Measurements from ENCODE around the gene FOXP4. TPM values are rescaled to one million over a fixed set of nuclear protein-coding genes. Genes with fewer than 3 reads are reported as not detected.
"Not testable (repeated sequence)": the region's sequence is repeated elsewhere in the genome, so short reads cannot be mapped to it uniquely, and the experiment has no call there.

FOXP4 gene
- total RNA-seq, 6 experiments from 2014 or later, result 17.9 to 24.4 (median 24.0) TPM

DNA sequence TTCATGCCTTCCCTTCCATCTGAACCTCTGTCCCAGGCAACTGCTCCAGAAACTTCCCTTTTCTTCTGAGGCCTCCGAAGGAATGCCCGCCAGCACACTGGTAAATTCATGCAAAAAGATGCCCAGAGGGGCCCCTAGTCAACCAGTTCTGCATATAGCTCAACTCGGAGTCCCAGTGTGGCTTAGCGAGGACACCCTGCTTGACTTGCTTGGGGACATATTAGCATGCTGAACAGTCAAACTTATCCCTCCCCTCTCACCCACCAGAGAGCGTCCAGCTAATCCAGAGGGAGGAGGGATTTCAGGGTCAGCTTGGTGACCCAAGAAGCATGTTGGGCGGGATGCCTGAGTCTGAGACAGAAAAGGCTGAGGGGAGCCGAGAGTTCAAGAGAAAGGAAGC is 69.1 kb downstream of the FOXP4 start:
- TF ChIP-seq, protein P1, sequence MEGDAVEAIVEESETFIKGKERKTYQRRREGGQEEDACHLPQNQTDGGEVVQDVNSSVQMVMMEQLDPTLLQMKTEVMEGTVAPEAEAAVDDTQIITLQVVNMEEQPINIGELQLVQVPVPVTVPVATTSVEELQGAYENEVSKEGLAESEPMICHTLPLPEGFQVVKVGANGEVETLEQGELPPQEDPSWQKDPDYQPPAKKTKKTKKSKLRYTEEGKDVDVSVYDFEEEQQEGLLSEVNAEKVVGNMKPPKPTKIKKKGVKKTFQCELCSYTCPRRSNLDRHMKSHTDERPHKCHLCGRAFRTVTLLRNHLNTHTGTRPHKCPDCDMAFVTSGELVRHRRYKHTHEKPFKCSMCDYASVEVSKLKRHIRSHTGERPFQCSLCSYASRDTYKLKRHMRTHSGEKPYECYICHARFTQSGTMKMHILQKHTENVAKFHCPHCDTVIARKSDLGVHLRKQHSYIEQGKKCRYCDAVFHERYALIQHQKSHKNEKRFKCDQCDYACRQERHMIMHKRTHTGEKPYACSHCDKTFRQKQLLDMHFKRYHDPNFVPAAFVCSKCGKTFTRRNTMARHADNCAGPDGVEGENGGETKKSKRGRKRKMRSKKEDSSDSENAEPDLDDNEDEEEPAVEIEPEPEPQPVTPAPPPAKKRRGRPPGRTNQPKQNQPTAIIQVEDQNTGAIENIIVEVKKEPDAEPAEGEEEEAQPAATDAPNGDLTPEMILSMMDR (IDR thresholded peaks at IDR 0.05), result no peak
- peaks cover 16% of the 10 kb centered on the region for H3K9me3 Mint-ChIP-seq
- no peak for DNase-seq
- no peak overlapping the region for H3K27ac Mint-ChIP-seq
- H3K4me3 Mint-ChIP-seq, result no peak overlapping the region
- peaks cover 14% of the 10 kb centered on the region for H3K36me3 Mint-ChIP-seq (ENCODE audit: low read depth)
- H3K4me1 Mint-ChIP-seq (ENCODE audit: low read depth), result peaks cover 6% of the 10 kb centered on the region; the same call in 1 of the 2 replicates
- H3K27me3 Mint-ChIP-seq (ENCODE audit: insufficient read depth), result peaks cover 31% of the 10 kb centered on the region

DNA sequence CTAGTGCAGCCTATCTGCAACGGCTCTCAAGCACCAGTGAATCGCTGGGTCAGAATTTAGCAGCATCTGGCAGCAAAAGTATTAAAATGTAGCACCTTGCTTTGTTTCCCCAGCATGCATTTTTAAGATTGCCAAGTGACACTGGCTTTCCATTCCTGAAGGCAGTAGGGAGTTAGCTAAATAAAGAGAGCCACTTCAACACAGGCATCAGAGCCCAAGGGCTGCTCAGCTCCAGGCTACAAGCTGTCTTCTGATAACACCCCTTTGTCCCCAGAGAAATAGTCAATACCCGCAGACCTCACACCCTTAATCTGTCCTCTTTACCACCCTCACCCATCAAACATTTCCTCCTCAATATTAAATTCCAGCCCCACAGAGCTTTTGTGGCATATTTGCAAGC is 72.4 kb downstream of the FOXP4 start:
- TF ChIP-seq, protein P1 (IDR thresholded peaks at IDR 0.05), result no peak
- H3K27ac Mint-ChIP-seq, result no peak overlapping the region
- peaks cover 10% of the 10 kb centered on the region; the same call in 1 of the 2 replicates for H3K4me1 Mint-ChIP-seq (ENCODE audit: low read depth)
- DNase-seq, result no peak
- H3K27me3 Mint-ChIP-seq (ENCODE audit: insufficient read depth), result peaks cover 39% of the 10 kb centered on the region
- no peak overlapping the region for H3K4me3 Mint-ChIP-seq
- peaks cover 2% of the 10 kb centered on the region; the same call in 1 of the 2 replicates for H3K36me3 Mint-ChIP-seq (ENCODE audit: low read depth)
- H3K9me3 Mint-ChIP-seq, result peaks cover 23% of the 10 kb centered on the region

DNA sequence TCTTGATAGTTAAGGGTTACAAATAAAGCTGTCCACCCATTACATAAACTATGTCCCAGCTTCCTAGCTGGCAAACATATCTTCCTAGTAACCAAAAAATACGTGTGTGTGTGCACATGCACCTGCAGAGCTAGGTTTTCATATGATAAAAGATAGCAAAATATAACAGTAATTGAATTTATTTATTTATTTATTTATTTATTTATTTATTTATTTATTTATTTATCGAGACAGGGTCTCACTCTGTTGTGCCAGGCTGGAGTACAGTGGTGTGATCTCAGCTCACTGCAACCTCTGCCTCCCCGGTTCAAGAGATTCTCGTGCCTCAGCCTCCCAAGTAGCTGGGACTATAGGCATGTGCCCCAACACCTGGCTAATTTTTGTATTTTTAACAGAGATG is 73.0 kb downstream of the FOXP4 start:
- Mint-ChIP-seq H3K9me3 (peaks cover 21% of the 10 kb centered on the region), H3K27me3 (ENCODE audit: insufficient read depth) (peaks cover 38% of the 10 kb centered on the region)
- H3K27ac Mint-ChIP-seq; H3K4me1 Mint-ChIP-seq (ENCODE audit: low read depth); H3K4me3 Mint-ChIP-seq; H3K36me3 Mint-ChIP-seq (ENCODE audit: low read depth); DNase-seq: not testable (repeated sequence)

DNA sequence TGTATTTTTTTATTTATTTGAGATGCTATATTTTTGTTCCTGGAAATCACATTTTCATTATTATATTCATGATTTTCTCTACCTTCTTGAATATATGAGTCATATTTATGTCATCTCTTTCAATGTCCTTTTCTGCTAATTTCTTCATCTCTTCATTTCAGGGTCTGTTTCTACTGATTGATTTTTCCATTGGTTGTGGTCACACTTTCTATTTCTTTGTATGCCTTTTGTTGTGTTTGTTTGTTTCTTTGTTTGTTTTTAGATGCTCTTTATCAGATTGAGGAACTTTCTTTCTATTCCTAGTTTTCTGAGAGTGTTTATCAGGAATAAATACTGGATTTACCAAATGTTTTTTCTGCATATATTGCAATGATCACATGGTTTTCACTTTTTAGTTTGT is 75.2 kb downstream of the FOXP4 start:
- Mint-ChIP-seq H3K36me3 (ENCODE audit: low read depth) (no peaks in the 10 kb centered on the region), H3K4me3 (no peak overlapping the region), H3K27me3 (ENCODE audit: insufficient read depth) (peaks cover 24% of the 10 kb centered on the region), H3K27ac (no peak overlapping the region), H3K4me1 (ENCODE audit: low read depth) (peaks cover 16% of the 10 kb centered on the region; the same call in 1 of the 2 replicates), H3K9me3 (peaks cover 21% of the 10 kb centered on the region)
- DNase-seq, result no peak
- TF ChIP-seq, protein P1 (IDR thresholded peaks at IDR 0.05), result no peak

DNA sequence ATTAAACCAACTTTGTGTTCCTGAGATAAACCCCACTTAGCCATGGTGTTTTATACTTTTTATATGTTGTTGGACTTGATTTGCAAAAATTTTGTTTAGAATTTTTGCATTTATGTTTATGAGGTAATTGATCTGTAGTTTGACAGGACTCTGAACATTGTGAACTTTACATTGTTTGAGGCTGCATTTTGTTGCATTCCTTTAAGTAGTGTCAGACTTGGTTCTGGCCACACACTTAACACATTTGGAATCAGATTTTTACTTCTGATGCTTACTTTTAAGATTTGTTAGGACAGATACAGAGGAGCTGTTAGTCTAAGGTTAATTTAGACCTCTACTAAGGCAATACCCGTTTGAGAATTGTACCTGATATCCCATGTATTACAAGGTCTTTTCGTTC is 75.6 kb downstream of the FOXP4 start:
- Mint-ChIP-seq H3K4me3 (no peak overlapping the region), H3K27ac (no peak overlapping the region), H3K4me1 (ENCODE audit: low read depth) (peaks cover 16% of the 10 kb centered on the region; the same call in 1 of the 2 replicates), H3K36me3 (ENCODE audit: low read depth) (no peaks in the 10 kb centered on the region), H3K9me3 (peaks cover 21% of the 10 kb centered on the region), H3K27me3 (ENCODE audit: insufficient read depth) (peaks cover 24% of the 10 kb centered on the region)
- DNase-seq, result no peak
- TF ChIP-seq, protein P1 (IDR thresholded peaks at IDR 0.05), result no peak

- H3K27me3 Mint-ChIP-seq (ENCODE audit: insufficient read depth), result peaks cover 24% of the 10 kb centered on the region
- DNase-seq, result no peak
- H3K4me3 Mint-ChIP-seq, result no peak overlapping the region
- H3K4me1 Mint-ChIP-seq (ENCODE audit: low read depth), result peaks cover 16% of the 10 kb centered on the region; the same call in 1 of the 2 replicates
- TF ChIP-seq, protein P1 (IDR thresholded peaks at IDR 0.05), result no peak
- H3K9me3 Mint-ChIP-seq, result peaks cover 21% of the 10 kb centered on the region
- no peak overlapping the region; the same call in 1 of the 2 replicates for H3K27ac Mint-ChIP-seq
- H3K36me3 Mint-ChIP-seq (ENCODE audit: low read depth), result no peaks in the 10 kb centered on the region
These were observed 76.2 kb downstream of the FOXP4 start for GRCh38 chr6:41622206-41622988.
